Measurements from ENCODE around the gene TRAPPC14. TPM values are rescaled to one million over a fixed set of nuclear protein-coding genes. Genes with fewer than 3 reads are reported as not detected.

The TRAPPC14 gene
- total and polyA plus RNA-seq, 2 of the 13 experiments (the other 11 are each of a cell fraction or from before 2014, with no cell fraction given), result 4.7 to 9.6 TPM

- TF ChIP-seq NBN (conservative IDR thresholded peaks at IDR 0.05) (no peak), ATF3 (CRISPR knock-in tag; IDR thresholded peaks at IDR 0.05) (no peak), ZNF556 (CRISPR knock-in tag; IDR thresholded peaks at IDR 0.05; ENCODE audit: borderline replicate concordance) (peak; percentile 87; the same call in 1 of the 2 replicates), AGO2 (optimal IDR thresholded peaks at IDR 0.05; ENCODE audit: low read depth, low read length) (peak; percentile 97), ZFP90 (CRISPR knock-in tag; IDR thresholded peaks at IDR 0.05; ENCODE audit: borderline replicate concordance) (no peak), PHF8 (CRISPR knock-in tag; IDR thresholded peaks at IDR 0.05) (peak; percentile 83), ARHGAP35 (CRISPR knock-in tag; IDR thresholded peaks at IDR 0.05; ENCODE audit: borderline replicate concordance) (no peak), MLLT10 (CRISPR knock-in tag; IDR thresholded peaks at IDR 0.05) (no peak), MED1 (CRISPR knock-in tag; IDR thresholded peaks at IDR 0.05) (peak; percentile 25; the same call in 1 of the 2 replicates), ZNF75D (CRISPR knock-in tag; IDR thresholded peaks at IDR 0.05; ENCODE audit: borderline replicate concordance) (no peak), AHR (CRISPR knock-in tag; IDR thresholded peaks at IDR 0.05) (0 out of 2 replicates have a peak, but pooled peaks have one; percentile 42), NAIF1 (CRISPR knock-in tag; IDR thresholded peaks at IDR 0.05; ENCODE audit: borderline replicate concordance) (no peak), ZNF496 (CRISPR knock-in tag; IDR thresholded peaks at IDR 0.05; ENCODE audit: insufficient replicate concordance) (no peak), SIN3A (IDR thresholded peaks at IDR 0.05; ENCODE audit: borderline replicate concordance, low read depth, low read length) (no peak), SOX13 (IDR thresholded peaks at IDR 0.05) (no peak), SOX13 (CRISPR knock-in tag; conservative IDR thresholded peaks at IDR 0.05 in 1 of 2, IDR thresholded peaks at IDR 0.05 in 1 of 2) (peak in 1 of 2 experiments; percentile 34; a peak in 1 of 4 replicates), SPEN (CRISPR knock-in tag; IDR thresholded peaks at IDR 0.05; ENCODE audit: low read depth) (peak; percentile 39; the same call in 1 of the 2 replicates), KDM6A (CRISPR knock-in tag; IDR thresholded peaks at IDR 0.05; ENCODE audit: low read depth) (no peak), JARID2 (CRISPR knock-in tag; IDR thresholded peaks at IDR 0.05; ENCODE audit: insufficient replicate concordance) (peak; percentile 46), GTF3A (CRISPR knock-in tag; conservative IDR thresholded peaks at IDR 0.05) (no peak), ATAD3A (CRISPR knock-in tag; IDR thresholded peaks at IDR 0.05) (no peak), KLF12 (CRISPR knock-in tag; IDR thresholded peaks at IDR 0.05; ENCODE audit: borderline replicate concordance) (no peak), ZNF639 (CRISPR knock-in tag; conservative IDR thresholded peaks at IDR 0.05) (peak; percentile 74), REPIN1 (CRISPR knock-in tag; IDR thresholded peaks at IDR 0.05; ENCODE audit: borderline replicate concordance, low read depth) (no peak), ZNF772 (CRISPR knock-in tag; IDR thresholded peaks at IDR 0.05) (no peak)
- TF ChIP-seq, protein P1, sequence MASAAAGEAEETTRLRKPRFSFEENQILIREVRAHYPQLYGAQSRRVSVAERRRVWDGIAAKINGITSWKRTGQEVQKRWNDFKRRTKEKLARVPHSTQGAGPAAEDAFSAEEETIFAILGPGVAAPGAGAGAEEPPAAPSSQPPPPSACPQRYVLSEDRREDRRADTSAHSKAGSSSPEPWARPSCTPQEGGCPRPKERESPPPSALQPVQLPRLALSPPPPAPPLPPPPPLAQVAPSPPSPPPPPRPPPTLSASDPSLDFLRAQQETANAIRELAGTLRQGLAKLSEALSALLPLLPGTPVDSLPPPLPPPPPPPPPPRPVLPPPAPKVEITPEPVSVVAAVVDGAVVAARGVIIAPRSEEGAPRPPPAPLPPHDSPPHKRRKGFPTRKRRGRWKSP (CRISPR knock-in tag; IDR thresholded peaks at IDR 0.05), result peak; percentile 32; the same call in 1 of the 2 replicates
- TF ChIP-seq, protein P2, sequence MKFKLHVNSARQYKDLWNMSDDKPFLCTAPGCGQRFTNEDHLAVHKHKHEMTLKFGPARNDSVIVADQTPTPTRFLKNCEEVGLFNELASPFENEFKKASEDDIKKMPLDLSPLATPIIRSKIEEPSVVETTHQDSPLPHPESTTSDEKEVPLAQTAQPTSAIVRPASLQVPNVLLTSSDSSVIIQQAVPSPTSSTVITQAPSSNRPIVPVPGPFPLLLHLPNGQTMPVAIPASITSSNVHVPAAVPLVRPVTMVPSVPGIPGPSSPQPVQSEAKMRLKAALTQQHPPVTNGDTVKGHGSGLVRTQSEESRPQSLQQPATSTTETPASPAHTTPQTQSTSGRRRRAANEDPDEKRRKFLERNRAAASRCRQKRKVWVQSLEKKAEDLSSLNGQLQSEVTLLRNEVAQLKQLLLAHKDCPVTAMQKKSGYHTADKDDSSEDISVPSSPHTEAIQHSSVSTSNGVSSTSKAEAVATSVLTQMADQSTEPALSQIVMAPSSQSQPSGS (CRISPR knock-in tag; IDR thresholded peaks at IDR 0.05), result peak; percentile 67; the same call in 1 of the 2 replicates
These were observed at the start of gene TRAPPC14 (continued) for GRCh38 chr7:100158229-100159098.

Measured in HepG2 (cell line).